NOMO-1 (cell line): ENCODE results near the gene MLH1.

Experiments
- DNase-seq, 2 experiments: peaks; one replicate each; lab custom pipeline; 2025; ENCODE audit not compliant: unreplicated experiment in 2 of 2; lab: John Stamatoyannopoulos, UW

The MLH1 gene

GRCh38 chr3:36973139-36973538 is 20.2 kb upstream of the MLH1 start:
- no peak for DNase-seq

GRCh38 chr3:36981006-36981405 is 12.3 kb upstream of the MLH1 start:
- DNase-seq, result no peak

- DNase-seq, result no peak
Measured at GRCh38 chr3:36988356-36988755, 5.0 kb upstream of the MLH1 start.

- no peak for DNase-seq
Measured at GRCh38 chr3:36989005-36989404, 4.3 kb upstream of the MLH1 start.

GRCh38 chr3:36989568-36989967 is 3.8 kb upstream of the MLH1 start:
- DNase-seq, result no peak

GRCh38 chr3:36991147-36991546 is 2.2 kb upstream of the MLH1 start:
- no peak for DNase-seq

- DNase-seq, result no peak
Measured at GRCh38 chr3:36991923-36992805, 1.2 kb upstream of the MLH1 start.

- no peak for DNase-seq
Measured at GRCh38 chr3:36992806-36993325, 452 bp upstream of the MLH1 start, which contains the start of gene EPM2AIP1. EPM2AIP1 (minus strand) TSS chr3:36993131; CDS start chr3:36993077, 54 bp downstream.

- DNase-seq, result no peak
Measured at GRCh38 chr3:37014620-37015019, 21.3 kb downstream of the MLH1 start.

- no peak for DNase-seq
Measured at GRCh38 chr3:37015642-37016041, 22.3 kb downstream of the MLH1 start.

GRCh38 chr3:37016903-37017302 is 23.6 kb downstream of the MLH1 start:
- no peak for DNase-seq

GRCh38 chr3:37017683-37018082 is 24.4 kb downstream of the MLH1 start:
- DNase-seq, result no peak

GRCh38 chr3:37024092-37024491 is 30.8 kb downstream of the MLH1 start:
- peak in 1 of 2 experiments; percentile 21 for DNase-seq

- DNase-seq, result peak; percentile 78 to 95
Measured at GRCh38 chr3:37024820-37025405, 31.6 kb downstream of the MLH1 start.

- DNase-seq, result no peak
Measured at GRCh38 chr3:37025561-37026335, 32.4 kb downstream of the MLH1 start.

GRCh38 chr3:37026851-37027250 is 33.5 kb downstream of the MLH1 start:
- no peak for DNase-seq

GRCh38 chr3:37028329-37028728 is 35.0 kb downstream of the MLH1 start:
- DNase-seq, result no peak

- DNase-seq, result no peak
Measured at GRCh38 chr3:37029111-37029510, 35.8 kb downstream of the MLH1 start.

- DNase-seq, result no peak
Measured at GRCh38 chr3:37029516-37030163, 36.3 kb downstream of the MLH1 start.

GRCh38 chr3:37030588-37030987 is 37.3 kb downstream of the MLH1 start:
- no peak for DNase-seq
